ENCODE results near the gene PIK3R3. TPM values are rescaled to one million over a fixed set of nuclear protein-coding genes. Genes with fewer than 3 reads are reported as not detected.

The PIK3R3 gene
- total RNA-seq, 1 experiment from 2014 or later: 1.6 TPM

GRCh38 chr1:46053734-46054133, 78.7 kb downstream of the PIK3R3 start (continued):
- TF ChIP-seq, protein P1, sequence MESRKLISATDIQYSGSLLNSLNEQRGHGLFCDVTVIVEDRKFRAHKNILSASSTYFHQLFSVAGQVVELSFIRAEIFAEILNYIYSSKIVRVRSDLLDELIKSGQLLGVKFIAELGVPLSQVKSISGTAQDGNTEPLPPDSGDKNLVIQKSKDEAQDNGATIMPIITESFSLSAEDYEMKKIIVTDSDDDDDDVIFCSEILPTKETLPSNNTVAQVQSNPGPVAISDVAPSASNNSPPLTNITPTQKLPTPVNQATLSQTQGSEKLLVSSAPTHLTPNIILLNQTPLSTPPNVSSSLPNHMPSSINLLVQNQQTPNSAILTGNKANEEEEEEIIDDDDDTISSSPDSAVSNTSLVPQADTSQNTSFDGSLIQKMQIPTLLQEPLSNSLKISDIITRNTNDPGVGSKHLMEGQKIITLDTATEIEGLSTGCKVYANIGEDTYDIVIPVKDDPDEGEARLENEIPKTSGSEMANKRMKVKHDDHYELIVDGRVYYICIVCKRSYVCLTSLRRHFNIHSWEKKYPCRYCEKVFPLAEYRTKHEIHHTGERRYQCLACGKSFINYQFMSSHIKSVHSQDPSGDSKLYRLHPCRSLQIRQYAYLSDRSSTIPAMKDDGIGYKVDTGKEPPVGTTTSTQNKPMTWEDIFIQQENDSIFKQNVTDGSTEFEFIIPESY (IDR thresholded peaks at IDR 0.05; ENCODE audit: extremely low read depth, insufficient replicate concordance, low read length): no peak
- no peak for TF ChIP-seq ZFX (IDR thresholded peaks at IDR 0.05)
- no peak for TF ChIP-seq SP1 (IDR thresholded peaks at IDR 0.05; ENCODE audit: low read depth)
- no peak for TF ChIP-seq EZH2phosphoT487 (IDR thresholded peaks at IDR 0.05; ENCODE audit: borderline replicate concordance)
- TF ChIP-seq CBX3 (IDR thresholded peaks at IDR 0.05; ENCODE audit: low read depth): no peak
- TF ChIP-seq TCF7L2 (IDR thresholded peaks at IDR 0.05; ENCODE audit: borderline replicate concordance, extremely low read depth, insufficient read depth, insufficient read length): no peak
- TF ChIP-seq EZH2 (IDR thresholded peaks at IDR 0.05): no peak

GRCh38 chr1:46044116-46044515, 88.3 kb downstream of the PIK3R3 start:
- H2AFZ ChIP-seq (ENCODE audit: low read depth, low read length, poor library complexity, severe bottlenecking): no peak overlapping the region
- H3K36me3 ChIP-seq (ENCODE audit: control insufficient read depth in 1 of 2, insufficient read depth in 2 of 2, low read length in 2 of 2): no peaks in the 10 kb centered on the region
- ATAC-seq (no peak), DNase-seq (ENCODE audit: low read depth, low spot score) (no peak)
- H4K20me1 ChIP-seq (ENCODE audit: insufficient read depth): no peaks in the 10 kb centered on the region
- TF ChIP-seq EGR1 (IDR thresholded peaks at IDR 0.05; ENCODE audit: low read depth) (no peak), SRF (IDR thresholded peaks at IDR 0.05; ENCODE audit: low read depth) (no peak), ZNF274 (IDR thresholded peaks at IDR 0.05; ENCODE audit: low read depth, low read length) (no peak)
- TF ChIP-seq, protein P2, sequence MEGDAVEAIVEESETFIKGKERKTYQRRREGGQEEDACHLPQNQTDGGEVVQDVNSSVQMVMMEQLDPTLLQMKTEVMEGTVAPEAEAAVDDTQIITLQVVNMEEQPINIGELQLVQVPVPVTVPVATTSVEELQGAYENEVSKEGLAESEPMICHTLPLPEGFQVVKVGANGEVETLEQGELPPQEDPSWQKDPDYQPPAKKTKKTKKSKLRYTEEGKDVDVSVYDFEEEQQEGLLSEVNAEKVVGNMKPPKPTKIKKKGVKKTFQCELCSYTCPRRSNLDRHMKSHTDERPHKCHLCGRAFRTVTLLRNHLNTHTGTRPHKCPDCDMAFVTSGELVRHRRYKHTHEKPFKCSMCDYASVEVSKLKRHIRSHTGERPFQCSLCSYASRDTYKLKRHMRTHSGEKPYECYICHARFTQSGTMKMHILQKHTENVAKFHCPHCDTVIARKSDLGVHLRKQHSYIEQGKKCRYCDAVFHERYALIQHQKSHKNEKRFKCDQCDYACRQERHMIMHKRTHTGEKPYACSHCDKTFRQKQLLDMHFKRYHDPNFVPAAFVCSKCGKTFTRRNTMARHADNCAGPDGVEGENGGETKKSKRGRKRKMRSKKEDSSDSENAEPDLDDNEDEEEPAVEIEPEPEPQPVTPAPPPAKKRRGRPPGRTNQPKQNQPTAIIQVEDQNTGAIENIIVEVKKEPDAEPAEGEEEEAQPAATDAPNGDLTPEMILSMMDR (IDR thresholded peaks at IDR 0.05 in 2 of 3, conservative IDR thresholded peaks at IDR 0.05 in 1 of 3; ENCODE audit: borderline replicate concordance in 1 of 3, insufficient read depth in 1 of 3, low read depth in 2 of 3, low read length in 2 of 3): no peak
- H3K4me1 ChIP-seq (ENCODE audit: control insufficient read depth in 1 of 2, insufficient read depth in 2 of 2, low read length in 2 of 2): peaks cover 7 to 11% of the 10 kb centered on the region in 2 experiments; a peak in 3 of 4 replicates
- no peaks in the 10 kb centered on the region for H3K9me2 ChIP-seq (ENCODE audit: insufficient read depth)
- RAD21 ChIA-PET (ENCODE audit: low non-redundant PET in 1 of 2, low total read pairs in 2 of 2, uncharacterized antibody in 2 of 2, unreplicated experiment in 2 of 2): no interaction called here
- no peak overlapping the region for H3K4me2 ChIP-seq (ENCODE audit: low read length)
- no peaks in the 10 kb centered on the region for H3K79me2 ChIP-seq (ENCODE audit: insufficient read depth, low read length)
- no TSS peak for BruUV-seq (replicated peaks)
- H3K9me3 ChIP-seq (ENCODE audit: control insufficient read depth in 1 of 2, insufficient read depth in 1 of 2, low read depth in 1 of 2, low read length in 2 of 2): no peaks in the 10 kb centered on the region
- no peak overlapping the region for H3K4me3 ChIP-seq (replicated peaks in 1 of 2; ENCODE audit: low read depth in 1 of 2, low read length in 2 of 2)
- no peak overlapping the region for H3K27ac ChIP-seq (ENCODE audit: low read depth, low read length)
- POLR2A ChIA-PET: no interaction called here
- intact Hi-C loops (cut with micrococcal nuclease): no loop called here
- H3K27me3 ChIP-seq (ENCODE audit: insufficient read depth, low read length): no peaks in the 10 kb centered on the region
- CTCF ChIA-PET: no interaction called here
- H3K9ac ChIP-seq (ENCODE audit: low read length): no peak overlapping the region
